Measurements from ENCODE around the gene ANKRD62.

The ANKRD62 gene

DNA sequence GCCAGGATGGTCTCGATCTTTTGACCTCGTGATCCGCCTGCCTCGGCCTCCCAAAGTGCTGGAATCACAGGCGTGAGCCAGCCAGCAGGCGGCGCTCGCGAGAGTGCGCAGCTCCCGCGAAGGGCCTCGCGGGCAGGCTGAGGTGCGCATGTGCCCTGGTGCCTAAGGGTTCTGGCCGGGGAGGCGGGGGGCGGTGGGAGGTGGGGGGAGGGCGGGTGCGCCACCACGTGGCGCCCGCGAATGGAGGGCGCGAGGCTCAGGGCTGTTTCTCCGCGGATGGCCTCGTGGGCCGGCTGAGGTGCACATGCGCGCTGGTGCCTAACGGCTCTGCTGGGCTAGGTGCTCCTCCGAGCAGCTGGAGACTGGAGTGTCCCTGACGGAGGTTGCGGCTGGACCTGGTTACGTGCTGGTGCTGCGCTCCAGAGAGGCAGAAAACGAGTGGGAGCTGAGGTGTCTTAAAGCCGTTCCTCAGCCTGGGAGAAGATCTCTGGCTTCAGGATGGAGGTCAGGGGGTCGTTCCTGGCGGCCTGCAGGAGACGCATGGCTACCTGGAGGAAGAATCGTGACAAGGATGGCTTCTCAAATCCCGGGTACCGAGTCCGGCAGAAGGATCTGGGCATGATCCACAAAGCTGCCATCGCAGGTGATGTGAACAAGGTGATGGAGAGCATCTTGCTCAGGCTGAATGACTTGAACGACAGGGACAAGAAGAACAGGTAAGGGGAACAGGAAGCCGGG lies at the start of gene ANKRD62:
Gene ANKRD62, plus strand, starts transcription at position 324 of the 738 bp plus-strand sequence. Its CDS starts 175 bp downstream, at position 499.
- DNase-seq, result no peak

DNA sequence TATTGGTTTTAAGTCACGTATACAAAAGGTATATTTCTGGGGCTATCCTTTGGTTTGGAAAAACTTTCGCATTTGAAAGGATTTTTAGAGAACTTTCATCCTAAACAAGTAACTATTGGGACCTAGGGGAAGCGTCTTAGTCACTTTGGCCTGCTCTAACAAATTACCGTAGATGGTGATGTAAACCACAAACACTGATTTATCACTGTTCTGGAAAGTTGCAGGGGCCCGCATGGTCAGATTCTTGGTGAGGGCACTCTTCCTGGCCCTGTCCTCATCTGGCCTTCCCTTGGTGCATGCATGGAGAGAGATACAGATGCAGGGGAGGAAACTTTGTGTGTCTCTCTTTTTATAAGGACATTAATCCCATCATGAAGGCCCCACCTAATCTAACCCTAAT lies 49.1 kb upstream of the ANKRD62 start:
- DNase-seq, result no peak

DNA sequence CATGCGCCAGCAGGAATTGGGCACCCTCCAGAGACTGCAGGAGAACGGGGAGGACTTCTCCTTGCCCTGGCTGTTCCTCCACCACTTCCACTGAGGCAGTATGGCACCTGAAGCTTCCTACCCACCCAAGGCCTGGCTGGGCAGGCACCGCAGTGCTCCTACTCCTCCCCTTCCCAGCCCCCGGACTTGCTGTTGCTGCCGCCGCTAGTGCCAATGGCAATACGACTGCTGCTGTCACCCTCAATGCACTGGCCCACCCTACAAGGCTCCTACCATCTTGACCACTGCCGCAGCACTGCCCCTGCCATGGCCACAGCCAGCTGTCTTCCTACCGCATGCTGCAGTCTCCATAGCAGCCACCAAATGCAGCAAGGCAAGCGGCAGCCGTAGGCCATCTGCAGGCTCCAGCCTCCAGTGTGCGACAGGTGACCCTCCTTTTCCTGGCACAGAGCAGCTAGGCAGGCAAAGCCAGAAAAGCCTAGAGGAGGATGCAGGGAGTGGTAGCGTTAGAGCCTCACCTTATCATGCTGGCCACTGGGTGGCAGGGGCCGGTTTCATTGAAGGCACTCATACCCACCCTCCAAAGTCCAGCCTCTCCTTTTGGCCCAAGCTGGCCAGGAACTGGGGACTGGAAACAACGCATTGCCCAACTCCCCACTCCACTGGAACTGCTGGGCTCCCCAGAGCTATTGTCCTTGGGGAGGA lies 47.4 kb upstream of the ANKRD62 start:
- DNase-seq, result no peak

DNA sequence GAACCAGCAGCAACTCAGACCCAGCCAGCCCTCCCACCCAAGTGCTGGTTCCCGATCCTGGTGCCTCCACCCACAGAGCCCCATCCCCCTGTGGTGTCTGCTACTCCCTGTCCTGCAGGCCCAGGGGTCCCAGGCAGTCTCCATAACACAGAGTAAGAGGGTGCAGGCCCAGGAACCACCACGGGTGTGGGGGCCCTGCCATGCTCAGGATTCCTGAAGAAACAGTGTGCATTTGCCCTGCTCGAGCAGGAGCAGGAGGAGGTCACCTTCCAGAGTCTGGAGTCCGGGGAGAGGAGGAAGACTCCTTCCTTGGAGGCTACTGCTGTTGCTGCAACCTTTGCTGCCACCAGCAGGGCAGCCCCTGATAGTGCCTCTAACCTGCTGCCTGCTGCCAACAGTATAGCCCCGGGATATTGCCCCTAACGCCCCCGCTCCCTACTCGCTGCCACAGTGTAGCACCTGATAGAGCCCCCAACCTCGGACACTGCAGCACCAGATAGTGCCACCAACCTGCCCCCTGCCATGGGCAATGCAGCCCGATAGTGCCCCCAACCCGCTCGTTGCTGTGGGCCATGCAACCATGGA lies 46.8 kb upstream of the ANKRD62 start:
- no peak for DNase-seq

DNA sequence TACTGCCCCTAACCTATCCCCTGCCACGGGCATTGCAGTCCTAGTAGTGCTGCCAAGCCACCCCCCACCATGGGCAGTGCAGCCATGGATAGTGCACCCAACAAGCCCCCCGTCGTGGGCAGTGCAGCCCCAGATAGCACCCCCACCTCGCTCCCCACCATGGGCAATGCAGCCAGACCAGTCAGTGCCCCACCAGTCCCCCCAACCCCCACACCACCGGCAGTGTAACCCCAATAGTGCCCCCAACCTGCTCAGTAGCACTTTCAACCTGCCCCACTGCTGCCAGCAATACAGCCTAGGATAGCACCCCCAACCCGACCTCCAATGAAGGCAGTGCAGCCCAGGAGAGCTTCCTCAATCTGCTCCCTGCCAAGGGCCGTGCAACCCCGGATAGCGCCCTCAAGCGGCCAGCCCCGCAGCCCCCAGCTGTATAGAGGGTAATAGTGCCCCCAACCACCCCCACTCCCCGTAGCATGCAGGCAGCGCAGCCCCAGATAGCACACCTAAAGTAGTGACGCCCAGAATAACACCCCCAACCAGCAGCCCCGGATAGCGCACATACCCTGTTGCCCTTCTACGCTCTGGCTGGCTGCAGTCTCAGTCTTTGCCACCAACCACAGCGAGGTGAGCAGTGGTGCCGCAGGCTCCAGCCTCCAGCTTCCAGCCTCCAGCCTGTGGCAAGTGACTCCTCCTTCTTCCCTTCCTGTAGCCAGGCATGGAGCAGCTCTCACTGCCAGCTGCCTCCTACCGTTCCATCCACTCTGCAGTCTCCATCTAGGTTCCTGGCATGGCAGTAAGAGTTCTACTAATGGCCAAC lies 45.4 kb upstream of the ANKRD62 start:
- DNase-seq, result no peak

DNA sequence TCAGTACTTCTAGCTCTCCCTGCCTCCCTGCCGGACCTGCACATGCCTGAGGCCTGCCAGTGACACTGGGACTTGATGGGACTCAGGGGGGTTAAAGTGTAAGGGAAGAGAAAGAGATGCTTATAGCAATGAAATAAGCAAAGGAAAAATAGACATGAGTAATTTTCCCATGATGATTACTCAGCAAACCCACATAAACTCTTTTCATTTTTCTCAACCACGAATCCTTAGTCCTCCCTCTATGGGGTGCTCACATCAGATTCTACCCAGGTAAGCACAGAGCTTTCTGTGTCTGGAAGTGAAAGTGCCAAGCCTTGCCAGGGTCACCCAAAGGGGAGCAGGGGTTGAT lies 44.8 kb upstream of the ANKRD62 start:
- DNase-seq, result no peak

DNA sequence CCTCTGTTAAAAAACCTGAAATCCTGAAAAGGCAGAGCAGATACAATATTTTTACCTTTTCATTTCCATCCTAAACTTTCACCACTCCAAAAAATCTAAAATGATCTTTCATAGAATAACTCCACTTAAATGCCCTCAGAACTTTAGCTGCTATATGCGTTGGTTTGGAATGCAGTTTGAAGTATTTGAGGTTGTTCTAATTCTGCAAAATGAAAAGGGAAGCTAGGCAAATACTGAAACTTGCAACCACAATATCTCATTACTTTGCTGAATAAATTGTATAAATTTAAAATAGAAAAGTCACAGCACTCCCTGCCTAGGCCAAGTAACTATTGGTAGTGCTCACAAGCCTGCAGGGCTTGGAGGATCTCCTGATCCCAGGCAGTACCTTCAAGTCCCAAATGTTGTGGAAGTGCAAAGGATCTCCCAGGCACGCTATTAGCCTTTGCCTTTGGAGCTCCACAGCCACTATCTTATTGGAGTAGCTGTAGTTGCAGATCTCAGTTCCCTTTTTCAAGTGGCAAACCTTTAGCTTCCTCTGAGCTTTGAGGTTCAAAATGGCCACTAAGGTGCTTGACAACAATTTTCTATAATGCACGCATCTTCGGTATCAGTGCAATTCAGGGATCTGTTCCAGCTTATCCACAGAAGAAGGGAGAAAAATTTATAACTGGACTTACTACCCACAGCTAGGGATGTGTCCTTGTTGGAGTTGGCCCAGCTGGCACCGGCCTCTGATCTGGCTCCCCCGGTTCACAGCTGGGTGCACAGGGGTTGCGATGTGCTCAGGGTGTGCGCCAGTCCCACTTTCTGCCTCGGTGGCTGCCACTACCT lies 43.4 kb upstream of the ANKRD62 start:
- no peak for DNase-seq

DNA sequence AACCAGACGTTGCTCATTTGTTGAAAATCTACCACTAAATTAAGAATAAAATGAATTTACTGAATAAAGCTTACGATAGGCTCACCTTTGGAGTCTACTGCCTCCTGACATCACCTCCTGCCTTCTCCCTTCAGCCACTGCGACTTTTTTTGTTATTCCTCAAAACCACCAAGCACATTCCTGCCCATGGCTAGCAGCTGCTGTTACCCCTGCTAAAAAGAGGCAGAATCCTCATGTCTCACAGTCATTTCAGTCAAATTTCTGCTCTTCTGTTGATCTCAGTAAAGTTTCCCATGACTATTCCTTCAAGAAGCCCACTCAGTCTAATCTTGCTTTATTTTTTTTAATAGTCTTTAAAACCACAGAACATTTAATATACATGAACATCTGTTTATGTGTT lies 40.8 kb upstream of the ANKRD62 start:
- DNase-seq, result no peak

DNA sequence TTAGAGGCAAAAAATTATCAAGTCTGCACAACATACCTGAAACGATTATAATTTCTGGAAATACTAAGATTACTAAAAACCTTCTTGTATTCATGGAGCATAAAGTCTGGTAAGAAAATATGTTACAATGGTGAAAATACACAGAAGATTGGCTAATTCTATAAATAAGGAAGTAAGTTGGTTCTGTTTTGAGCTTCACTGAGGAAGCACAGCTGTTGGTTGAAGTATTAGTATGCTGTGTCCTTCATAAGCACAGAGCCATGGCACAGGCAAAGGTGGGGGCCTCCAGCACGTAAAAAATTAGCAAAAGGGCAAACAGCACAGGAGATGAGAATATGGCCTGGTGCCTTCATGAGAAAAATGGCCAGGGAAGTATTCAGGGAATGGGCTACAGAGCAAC lies 40.4 kb upstream of the ANKRD62 start:
- no peak for DNase-seq

DNA sequence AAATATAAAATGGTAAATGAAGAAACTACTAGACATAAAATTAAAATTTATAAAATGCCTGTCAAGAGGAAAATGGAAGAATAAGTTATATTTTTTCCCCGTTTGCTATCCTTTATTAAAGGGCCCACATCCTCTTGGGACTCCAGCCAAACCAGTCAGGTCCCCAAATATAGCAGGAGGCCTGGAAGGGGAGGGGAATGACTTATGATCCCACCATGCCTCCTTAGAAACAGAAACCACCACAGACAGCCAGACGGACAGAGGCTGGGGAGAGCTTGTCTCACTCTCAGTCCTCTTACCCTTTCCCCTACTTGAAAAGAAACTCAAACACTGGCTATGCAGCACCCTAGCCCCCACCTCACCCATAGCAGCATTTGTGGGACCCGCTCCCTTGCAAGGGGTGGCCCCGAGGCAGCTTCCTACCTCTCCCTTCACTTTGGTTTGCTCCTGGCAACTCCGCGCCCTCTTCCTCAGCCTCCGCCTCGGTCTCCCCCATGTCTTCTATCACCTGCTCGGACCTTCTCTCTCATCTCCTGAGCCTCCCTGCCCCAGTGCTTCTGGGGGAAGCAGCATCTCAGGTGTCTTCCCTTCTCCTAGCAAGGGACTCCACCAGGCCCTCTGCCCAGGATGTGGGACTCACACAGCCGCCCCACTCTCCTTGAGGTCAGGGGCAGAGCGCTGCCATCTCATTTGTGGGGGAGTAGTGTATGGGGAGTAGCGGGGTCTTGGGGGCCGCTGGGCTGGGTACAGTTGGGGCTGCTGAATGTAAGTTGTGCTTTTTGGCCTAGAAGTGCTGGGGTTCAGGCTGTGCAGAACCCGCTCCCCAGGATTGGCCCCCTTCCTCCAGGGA lies 37.4 kb upstream of the ANKRD62 start:
- no peak for DNase-seq

DNA sequence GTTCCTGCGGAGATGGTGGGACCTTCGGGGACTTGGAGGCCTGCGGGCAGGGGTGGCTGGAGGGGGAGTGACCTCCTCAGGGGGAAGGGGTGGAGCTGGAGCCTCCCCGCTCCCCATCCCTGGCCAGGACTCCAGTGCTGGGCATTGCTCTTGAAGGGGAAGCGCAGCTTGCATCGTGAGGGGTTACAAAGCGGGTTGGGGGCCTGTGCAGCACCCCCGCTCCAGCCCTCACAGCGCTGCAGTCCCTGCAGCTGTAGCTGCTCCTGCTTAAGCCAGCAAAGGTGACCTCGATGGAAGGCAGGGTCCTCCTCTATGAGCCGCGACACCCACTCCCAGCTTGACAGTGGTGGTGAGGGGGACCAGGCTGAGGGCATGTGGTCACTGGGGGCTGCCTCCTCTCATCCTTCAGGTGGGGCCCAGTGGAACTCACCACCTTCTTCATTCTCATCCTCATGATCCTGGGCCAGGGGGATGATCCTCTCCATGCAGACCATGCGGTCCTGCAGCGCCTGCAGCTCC lies 36.7 kb upstream of the ANKRD62 start:
- DNase-seq, result no peak

DNA sequence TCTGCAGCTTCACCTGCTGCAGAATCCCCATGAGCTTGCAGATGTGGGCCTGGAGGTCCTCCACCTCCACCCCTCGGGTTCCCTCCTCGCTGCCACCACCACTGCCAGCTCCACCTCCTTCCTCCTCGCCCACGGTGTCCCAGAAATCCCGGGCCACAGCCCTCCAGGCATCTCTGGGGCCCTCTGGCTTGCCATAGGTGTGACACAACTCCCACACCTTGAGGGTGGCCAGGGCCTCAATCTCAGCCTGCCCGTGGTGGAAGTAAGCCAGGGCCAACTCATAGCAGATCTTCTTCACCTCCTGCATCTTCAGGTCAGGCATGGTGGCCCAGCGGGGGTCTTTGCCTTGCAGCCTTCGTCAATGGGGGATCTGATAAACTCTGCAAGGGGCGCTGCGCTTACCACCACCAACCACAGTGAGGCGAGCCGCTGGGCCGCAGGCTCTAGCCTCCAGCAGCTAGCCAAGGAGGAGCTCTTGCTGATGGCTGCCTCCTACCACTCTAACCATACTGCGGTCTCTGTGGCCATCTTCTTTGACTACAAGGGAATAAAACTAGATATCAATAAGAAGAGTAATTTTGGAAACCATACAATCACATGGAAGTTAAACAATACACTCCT lies 36.1 kb upstream of the ANKRD62 start:
- DNase-seq, result no peak

DNA sequence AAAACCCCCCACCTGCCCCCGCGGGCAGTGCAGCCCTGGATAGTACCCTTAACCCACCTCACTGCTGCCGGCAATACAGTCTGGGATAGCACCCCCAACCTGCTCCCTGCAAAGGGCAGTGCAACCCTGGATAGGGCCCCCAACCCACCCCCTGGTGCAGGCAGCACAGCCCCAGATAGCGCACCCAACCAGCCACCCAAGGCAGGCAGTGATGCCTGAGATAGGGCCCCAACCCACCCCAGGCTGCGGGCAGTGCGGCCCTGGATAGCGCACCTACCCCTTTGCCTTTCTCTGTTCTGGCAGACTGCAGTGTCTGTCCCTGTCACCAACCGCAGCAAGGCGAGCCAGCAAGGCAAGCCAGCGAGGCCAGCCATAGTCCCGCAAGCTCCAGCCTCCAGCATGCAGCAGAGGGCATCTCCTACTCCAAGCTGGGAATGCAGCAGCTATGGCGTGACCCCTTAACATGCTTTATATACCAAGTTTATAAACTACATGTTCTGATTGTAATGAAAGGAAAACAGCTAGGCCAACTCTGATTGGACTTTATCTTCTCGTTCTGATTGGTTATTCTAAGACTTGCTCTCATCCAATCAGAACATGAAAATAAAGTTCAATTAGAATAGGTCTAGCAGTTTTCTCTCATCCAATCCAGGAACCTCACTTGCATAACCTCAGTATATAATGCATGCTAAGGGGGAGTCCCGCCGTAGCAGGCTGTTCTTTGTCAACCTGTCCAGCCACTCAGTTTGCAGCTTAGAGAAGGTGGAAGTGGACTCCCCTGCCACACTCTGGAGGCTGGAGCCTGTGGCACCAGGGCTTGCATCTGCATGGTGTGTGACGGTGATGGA lies 34.1 kb upstream of the ANKRD62 start:
- DNase-seq, result no peak

DNA sequence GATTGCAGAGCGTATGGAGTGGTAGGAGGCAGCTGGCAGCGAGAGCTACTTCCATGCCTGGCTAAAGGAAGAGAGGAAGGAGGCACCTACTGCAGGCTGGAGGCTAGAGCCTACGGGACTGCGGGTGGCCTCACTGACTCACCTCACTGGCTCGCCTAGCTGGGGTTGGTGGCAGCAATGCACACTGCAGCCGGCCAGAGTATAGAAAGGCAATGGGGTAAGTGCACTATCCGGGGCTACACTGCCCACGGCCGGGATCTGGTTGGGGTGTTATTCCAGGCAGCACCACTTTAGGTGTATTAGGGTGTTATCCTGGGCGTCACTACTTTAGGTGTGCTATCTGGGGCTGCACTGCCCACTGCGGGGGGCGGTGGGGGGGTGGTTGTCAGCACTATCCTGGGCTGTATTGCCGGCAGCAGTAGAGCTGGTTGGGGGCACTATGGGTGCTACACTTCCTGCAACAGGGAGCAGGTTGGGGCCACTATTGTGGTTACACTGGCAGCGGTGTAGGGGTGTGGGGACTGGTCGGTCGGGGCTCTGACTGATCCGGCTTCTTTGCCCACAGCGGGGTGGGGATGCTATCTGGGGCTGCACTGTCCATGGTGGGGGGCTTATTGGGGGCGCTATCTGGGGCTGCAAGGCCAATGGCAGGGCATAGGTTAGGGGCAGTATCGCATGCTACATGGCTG lies 33.3 kb upstream of the ANKRD62 start:
- DNase-seq, result no peak

DNA sequence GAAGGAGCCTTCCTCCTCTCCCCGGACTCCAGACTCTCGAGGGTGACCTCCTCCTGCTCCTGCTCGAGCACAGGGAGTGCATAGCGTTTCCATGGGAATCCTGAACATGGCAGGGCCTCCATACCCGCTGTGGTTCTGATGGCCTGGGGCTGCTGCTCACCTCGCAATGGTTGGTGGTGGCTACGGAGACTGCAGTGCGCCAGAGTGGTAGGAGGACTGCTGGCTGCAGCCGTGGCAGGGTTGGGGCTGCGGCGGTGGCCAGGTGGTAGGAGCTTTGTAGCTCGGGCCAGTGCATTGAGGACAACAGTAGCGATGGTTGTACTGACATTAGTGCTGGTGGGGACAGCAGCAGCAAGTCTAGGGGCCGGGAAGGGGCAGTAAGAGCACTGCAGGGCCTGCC lies 32.0 kb upstream of the ANKRD62 start:
- DNase-seq, result no peak

DNA sequence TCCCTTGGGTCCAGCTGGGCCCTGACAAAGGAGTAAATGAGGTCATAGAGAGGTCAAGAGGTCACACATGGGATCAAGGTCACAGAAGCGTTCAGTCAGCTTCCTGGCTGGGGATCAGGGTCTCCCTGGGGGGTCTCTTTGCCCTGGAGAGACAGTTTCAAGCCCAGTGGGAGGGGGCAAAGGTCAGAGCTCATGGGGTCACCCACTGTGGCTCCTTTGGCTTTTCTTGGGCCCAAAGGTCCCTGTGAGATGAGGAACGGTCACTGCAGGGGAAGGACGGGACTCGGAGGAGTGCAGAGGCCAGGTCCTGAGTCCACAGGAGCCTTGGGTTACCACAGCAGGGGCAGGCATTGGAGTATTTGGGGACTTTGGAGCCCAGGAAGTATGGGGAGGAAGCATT lies 30.7 kb upstream of the ANKRD62 start:
- DNase-seq, result no peak

DNA sequence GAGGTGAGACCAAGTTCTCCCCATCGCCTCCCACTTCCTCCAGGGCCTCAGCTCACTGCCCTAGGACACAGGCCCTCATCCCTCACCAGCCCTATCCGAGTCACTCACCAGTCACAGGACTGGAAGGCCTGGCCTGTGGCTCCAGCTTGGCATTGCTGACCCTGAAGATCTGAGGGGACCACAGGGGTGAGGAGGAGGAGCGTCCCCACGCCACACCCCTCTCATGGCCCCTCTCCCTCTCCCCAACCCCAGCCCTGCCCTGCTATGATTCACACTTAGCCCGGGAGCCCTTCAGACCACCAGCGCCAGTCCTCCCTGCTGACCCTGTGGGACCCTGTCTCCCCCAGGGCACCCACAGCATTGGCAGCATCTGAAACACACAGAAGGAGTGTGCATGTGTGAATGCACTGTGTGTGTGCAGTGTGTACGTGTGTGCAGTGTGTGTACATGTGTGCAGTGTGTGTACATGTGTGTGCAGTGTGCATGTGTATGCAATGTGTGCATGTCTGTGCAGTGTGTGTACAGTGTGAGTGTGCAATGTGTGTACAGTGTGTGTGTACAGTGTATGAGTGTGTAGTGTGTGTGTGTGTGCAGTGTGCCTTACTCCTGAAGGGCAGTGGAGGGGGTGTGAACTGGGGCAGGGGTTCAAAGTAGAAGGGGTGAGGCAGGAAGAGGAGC lies 29.4 kb upstream of the ANKRD62 start:
- no peak for DNase-seq

DNA sequence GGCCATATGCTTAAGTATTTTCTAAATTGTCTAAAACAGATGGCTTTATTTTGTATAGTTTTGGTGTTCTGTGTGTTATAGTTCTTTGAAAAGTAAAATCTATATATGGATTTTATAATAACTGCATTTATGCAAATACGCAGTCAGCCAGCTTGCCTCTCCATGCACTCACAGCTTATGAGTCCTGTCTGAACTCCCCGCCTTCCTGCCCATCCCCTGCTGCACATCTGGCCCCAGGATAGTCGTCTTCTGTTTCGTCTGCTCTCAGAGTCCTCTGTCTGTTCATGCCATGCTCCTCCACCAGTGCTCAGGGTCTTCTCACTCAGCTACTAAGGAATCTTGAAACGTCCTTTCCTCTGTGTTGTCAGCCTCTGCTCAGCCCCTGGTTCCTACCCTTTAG lies 28.2 kb upstream of the ANKRD62 start:
- DNase-seq, result no peak
